ENCODE results near the gene SHC1.

GRCh38 chr1:154974808-154975408 is 4.4 kb upstream of the SHC1 start:
- TF ChIP-seq, protein P1, sequence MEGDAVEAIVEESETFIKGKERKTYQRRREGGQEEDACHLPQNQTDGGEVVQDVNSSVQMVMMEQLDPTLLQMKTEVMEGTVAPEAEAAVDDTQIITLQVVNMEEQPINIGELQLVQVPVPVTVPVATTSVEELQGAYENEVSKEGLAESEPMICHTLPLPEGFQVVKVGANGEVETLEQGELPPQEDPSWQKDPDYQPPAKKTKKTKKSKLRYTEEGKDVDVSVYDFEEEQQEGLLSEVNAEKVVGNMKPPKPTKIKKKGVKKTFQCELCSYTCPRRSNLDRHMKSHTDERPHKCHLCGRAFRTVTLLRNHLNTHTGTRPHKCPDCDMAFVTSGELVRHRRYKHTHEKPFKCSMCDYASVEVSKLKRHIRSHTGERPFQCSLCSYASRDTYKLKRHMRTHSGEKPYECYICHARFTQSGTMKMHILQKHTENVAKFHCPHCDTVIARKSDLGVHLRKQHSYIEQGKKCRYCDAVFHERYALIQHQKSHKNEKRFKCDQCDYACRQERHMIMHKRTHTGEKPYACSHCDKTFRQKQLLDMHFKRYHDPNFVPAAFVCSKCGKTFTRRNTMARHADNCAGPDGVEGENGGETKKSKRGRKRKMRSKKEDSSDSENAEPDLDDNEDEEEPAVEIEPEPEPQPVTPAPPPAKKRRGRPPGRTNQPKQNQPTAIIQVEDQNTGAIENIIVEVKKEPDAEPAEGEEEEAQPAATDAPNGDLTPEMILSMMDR (IDR thresholded peaks at IDR 0.05): no peak
- no peak for TF ChIP-seq EZH2 (IDR thresholded peaks at IDR 0.05)

All from neural progenitor cell (in vitro differentiated cells).